GM12878 (cell line): ENCODE data around the gene CIPC.

Source experiments
- EGR1 ChIP-seq, 2 experiments: IDR thresholded peaks; 1 replicate in 1 of 2; 2 replicates in 1 of 2; pipeline ENCODE4 v1.6.1; 2011 to 2012; ENCODE audit warnings: low read depth in 2 of 2, low read length in 2 of 2, borderline replicate concordance in 1 of 2, mild to moderate bottlenecking in 1 of 2, moderate library complexity in 1 of 2
- EP300 ChIP-seq, 2 experiments: fragments of 150-350 bp in 1 of 2; IDR thresholded peaks; 2 replicates each; pipeline ENCODE4 v1.6.1; 2011 to 2012; ENCODE audit warnings: low read depth in 2 of 2, low read length in 2 of 2, borderline replicate concordance in 1 of 2, improper control_type of control experiment in 1 of 2, inconsistent platforms in 1 of 2; ENCODE audit not compliant: control insufficient read depth in 1 of 2
- ESRRA ChIP-seq: IDR thresholded peaks from 2 replicates; pipeline ENCODE4 v1.6.1; 2012; ENCODE audit warnings: mild to moderate bottlenecking, low read length, improper control_type of control experiment
- FOXK2 ChIP-seq: fragments of 450-650 bp; IDR thresholded peaks from 2 replicates; pipeline ENCODE4 v1.6.1; 2017; ENCODE audit warnings: mild to moderate bottlenecking, moderate library complexity
- NFIC ChIP-seq: IDR thresholded peaks from 2 replicates; pipeline ENCODE4 v1.6.1; 2012; ENCODE audit warnings: low read depth, mild to moderate bottlenecking, inconsistent platforms, low read length, moderate library complexity

DNA sequence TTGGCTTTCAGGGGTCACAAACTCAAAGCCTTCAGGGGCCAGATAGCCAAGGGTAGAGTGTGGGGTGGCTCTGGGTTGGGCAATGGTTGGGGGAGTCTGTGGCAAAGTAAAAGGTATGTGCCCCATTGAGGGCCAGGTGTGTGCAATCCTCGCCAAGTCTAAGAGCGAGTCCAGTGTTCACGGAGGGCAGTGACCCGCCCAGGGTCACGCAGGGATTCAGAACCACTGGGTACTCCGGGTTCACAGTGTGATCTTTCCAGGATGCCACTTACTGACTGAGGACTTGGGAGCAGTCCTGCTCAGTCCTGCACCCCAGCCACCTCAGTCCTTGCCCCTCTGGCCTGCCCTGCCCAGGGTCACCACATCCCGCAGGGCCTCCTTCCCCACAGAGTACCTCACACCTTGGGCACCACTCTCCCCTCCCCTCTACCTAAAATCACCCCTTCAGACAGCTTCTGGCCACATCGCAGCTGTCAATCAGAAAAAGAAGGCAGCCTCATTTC is 27.8 kb downstream of the CIPC start:
- TF ChIP-seq EP300 (IDR thresholded peaks at IDR 0.05; ENCODE audit: borderline replicate concordance in 1 of 2, control insufficient read depth in 1 of 2, low read depth in 2 of 2, low read length in 2 of 2) (no peak), NFIC (no peak), FOXK2 (no peak), EGR1 (IDR thresholded peaks at IDR 0.05; ENCODE audit: borderline replicate concordance in 1 of 2, low read depth in 2 of 2, low read length in 2 of 2) (no peak), ESRRA (no peak)
